Right lung (tissue), 5 donors: ENCODE measurements around the gene PAPOLB. TPM values are rescaled to one million over a fixed set of nuclear protein-coding genes. Genes with fewer than 3 reads are reported as not detected.

ENCODE experiments used
- polyA plus RNA-seq, 5 donors: library from polyadenylated mRNA; unstranded; fragments of 120-200 nt; gene quantifications; one replicate each; pipeline versions ENCODE4 v1.2.1 to v1.2.3, GENCODE V29; 2013; ENCODE audit warnings: inconsistent platforms in 1 of 5, low replicate concordance in 1 of 5; ENCODE audit not compliant: insufficient read length in 5 of 5, insufficient read depth in 1 of 5

PAPOLB gene
- polyA plus RNA-seq, 5 donors, result 0.04 to 0.18 (median 0.09) TPM

Other genes starting within 250 kb of the PAPOLB start
- 10 to 100 TPM; 10.3 to 16.5 (median 15.2) TPM for gene FOXK1, start 179.7 kb downstream of the PAPOLB start, polyA plus RNA-seq
- 10 to 100 TPM; 13.8 to 29.5 (median 18.3) TPM for gene AP5Z1, start 86.4 kb downstream of the PAPOLB start, polyA plus RNA-seq
- 10 to 100 TPM in 1 of 5 donors, 1 to 10 TPM in 4; 6.6 to 12.9 (median 8.8) TPM for gene RADIL, start 21.7 kb upstream of the PAPOLB start, polyA plus RNA-seq
- not detected for gene MMD2, start 97.2 kb upstream of the PAPOLB start, polyA plus RNA-seq
- 10 to 100 TPM; 12.3 to 22.8 (median 21.5) TPM for gene RBAK, start 183.8 kb upstream of the PAPOLB start, polyA plus RNA-seq